ENCODE measurements around the gene PBX1.
A peak's percentile ranks its signal among the peaks of the same experiment; 100 is the strongest.

Gene PBX1

GRCh38 chr1:164617377-164618201 lies 58.6 kb downstream of the PBX1 start:
- no peaks in the 10 kb centered on the region for H3K4me1 ChIP-seq (ENCODE audit: insufficient read depth, low read length)
- no peaks in the 10 kb centered on the region for H3K9me3 ChIP-seq (ENCODE audit: insufficient read depth, low read length, severe bottlenecking)
- H3K36me3 ChIP-seq (ENCODE audit: insufficient read depth, low read length): no peaks in the 10 kb centered on the region
- ATAC-seq (ENCODE audit: insufficient read depth, low read depth) (no peak), DNase-seq (peak; percentile 9)
- no peaks in the 10 kb centered on the region for H4K20me1 ChIP-seq (ENCODE audit: insufficient read depth, low read length)
- no peak overlapping the region for H3K4me3 ChIP-seq (ENCODE audit: low read depth in 1 of 2, low read length in 2 of 2)
- H3K9ac ChIP-seq (ENCODE audit: low read depth, low read length): no peak overlapping the region
- H2AFZ ChIP-seq (ENCODE audit: low read depth, low read length): no peak overlapping the region
- H3K27ac ChIP-seq (ENCODE audit: low read length): no peak overlapping the region
- TF ChIP-seq CTCF (IDR thresholded peaks at IDR 0.05; ENCODE audit: borderline replicate concordance, extremely low read depth, low read length, poor library complexity, severe bottlenecking) (peak; percentile 57), EZH2 (IDR thresholded peaks at IDR 0.05; ENCODE audit: borderline replicate concordance, low read depth, low read length, severe bottlenecking) (no peak)
- no peak overlapping the region for H3K4me2 ChIP-seq (ENCODE audit: insufficient read depth, low read length)
- peaks cover 3% of the 10 kb centered on the region for H3K27me3 ChIP-seq (ENCODE audit: insufficient read depth, low read length, poor library complexity)
- H3K79me2 ChIP-seq (ENCODE audit: insufficient read depth, low read length): no peaks in the 10 kb centered on the region

GRCh38 chr1:164618202-164618564 lies 59.2 kb downstream of the PBX1 start:
- Histone ChIP-seq H3K36me3 (ENCODE audit: insufficient read depth, low read length) (no peaks in the 10 kb centered on the region), H3K4me2 (ENCODE audit: insufficient read depth, low read length) (no peak overlapping the region), H3K4me1 (ENCODE audit: insufficient read depth, low read length) (no peaks in the 10 kb centered on the region), H4K20me1 (ENCODE audit: insufficient read depth, low read length) (no peaks in the 10 kb centered on the region), H3K79me2 (ENCODE audit: insufficient read depth, low read length) (no peaks in the 10 kb centered on the region), H3K9ac (ENCODE audit: low read depth, low read length) (no peak overlapping the region), H3K27me3 (ENCODE audit: insufficient read depth, low read length, poor library complexity) (peaks cover 1% of the 10 kb centered on the region), H3K4me3 (ENCODE audit: low read depth in 1 of 2, low read length in 2 of 2) (no peak overlapping the region), H3K9me3 (ENCODE audit: insufficient read depth, low read length, severe bottlenecking) (no peaks in the 10 kb centered on the region), H2AFZ (ENCODE audit: low read depth, low read length) (no peak overlapping the region), H3K27ac (ENCODE audit: low read length) (no peak overlapping the region)
- no peak for ATAC-seq (ENCODE audit: insufficient read depth, low read depth)
- TF ChIP-seq CTCF (IDR thresholded peaks at IDR 0.05; ENCODE audit: borderline replicate concordance, extremely low read depth, low read length, poor library complexity, severe bottlenecking): no peak
- DNase-seq: no peak

- Histone ChIP-seq H3K27ac (ENCODE audit: low read length) (no peak overlapping the region), H3K4me1 (ENCODE audit: insufficient read depth, low read length) (no peaks in the 10 kb centered on the region), H3K36me3 (ENCODE audit: insufficient read depth, low read length) (no peaks in the 10 kb centered on the region), H2AFZ (ENCODE audit: low read depth, low read length) (no peak overlapping the region), H3K79me2 (ENCODE audit: insufficient read depth, low read length) (no peaks in the 10 kb centered on the region), H4K20me1 (ENCODE audit: insufficient read depth, low read length) (no peaks in the 10 kb centered on the region), H3K27me3 (ENCODE audit: insufficient read depth, low read length, poor library complexity) (no peaks in the 10 kb centered on the region), H3K9me3 (ENCODE audit: insufficient read depth, low read length, severe bottlenecking) (no peaks in the 10 kb centered on the region), H3K4me2 (ENCODE audit: insufficient read depth, low read length) (no peak overlapping the region), H3K9ac (ENCODE audit: low read depth, low read length) (no peak overlapping the region), H3K4me3 (ENCODE audit: low read depth in 1 of 2, low read length in 2 of 2) (no peak overlapping the region)
- no peak for ATAC-seq (ENCODE audit: insufficient read depth, low read depth)
- no peak for DNase-seq
- TF ChIP-seq EZH2 (IDR thresholded peaks at IDR 0.05; ENCODE audit: borderline replicate concordance, low read depth, low read length, severe bottlenecking): no peak
- no peak for TF ChIP-seq CTCF (IDR thresholded peaks at IDR 0.05; ENCODE audit: borderline replicate concordance, extremely low read depth, low read length, poor library complexity, severe bottlenecking)
These were observed 60.2 kb downstream of the PBX1 start for GRCh38 chr1:164619006-164619784.

Data from DND-41 (cell line).